Ishikawa (cell line): ENCODE results near the gene NAA40.

Source experiments
- CREB1 ChIP-seq: IDR thresholded peaks from 2 replicates; pipeline ENCODE4 v1.6.1; 2012; ENCODE audit warnings: low read depth
- EP300 ChIP-seq: IDR thresholded peaks from 2 replicates; pipeline ENCODE4 v1.6.1; 2012; ENCODE audit warnings: borderline replicate concordance
- TAF1 ChIP-seq: IDR thresholded peaks from 2 replicates; pipeline ENCODE4 v1.6.1; 2012; ENCODE audit warnings: low read depth, mild to moderate bottlenecking
- YY1 ChIP-seq: IDR thresholded peaks from 2 replicates; pipeline ENCODE4 v1.6.1; 2012; ENCODE audit warnings: low read depth
- TF ChIP-seq, protein P1 (sequence below): IDR thresholded peaks from 2 replicates; pipeline ENCODE4 v1.6.1; 2012; ENCODE audit warnings: low read depth, mild to moderate bottlenecking
- TF ChIP-seq, protein P2 (sequence below): IDR thresholded peaks from 2 replicates; pipeline ENCODE4 v1.6.1; 2012
- TF ChIP-seq, protein P3 (sequence below): IDR thresholded peaks from 2 replicates; pipeline ENCODE4 v1.6.1; 2012

DNA sequence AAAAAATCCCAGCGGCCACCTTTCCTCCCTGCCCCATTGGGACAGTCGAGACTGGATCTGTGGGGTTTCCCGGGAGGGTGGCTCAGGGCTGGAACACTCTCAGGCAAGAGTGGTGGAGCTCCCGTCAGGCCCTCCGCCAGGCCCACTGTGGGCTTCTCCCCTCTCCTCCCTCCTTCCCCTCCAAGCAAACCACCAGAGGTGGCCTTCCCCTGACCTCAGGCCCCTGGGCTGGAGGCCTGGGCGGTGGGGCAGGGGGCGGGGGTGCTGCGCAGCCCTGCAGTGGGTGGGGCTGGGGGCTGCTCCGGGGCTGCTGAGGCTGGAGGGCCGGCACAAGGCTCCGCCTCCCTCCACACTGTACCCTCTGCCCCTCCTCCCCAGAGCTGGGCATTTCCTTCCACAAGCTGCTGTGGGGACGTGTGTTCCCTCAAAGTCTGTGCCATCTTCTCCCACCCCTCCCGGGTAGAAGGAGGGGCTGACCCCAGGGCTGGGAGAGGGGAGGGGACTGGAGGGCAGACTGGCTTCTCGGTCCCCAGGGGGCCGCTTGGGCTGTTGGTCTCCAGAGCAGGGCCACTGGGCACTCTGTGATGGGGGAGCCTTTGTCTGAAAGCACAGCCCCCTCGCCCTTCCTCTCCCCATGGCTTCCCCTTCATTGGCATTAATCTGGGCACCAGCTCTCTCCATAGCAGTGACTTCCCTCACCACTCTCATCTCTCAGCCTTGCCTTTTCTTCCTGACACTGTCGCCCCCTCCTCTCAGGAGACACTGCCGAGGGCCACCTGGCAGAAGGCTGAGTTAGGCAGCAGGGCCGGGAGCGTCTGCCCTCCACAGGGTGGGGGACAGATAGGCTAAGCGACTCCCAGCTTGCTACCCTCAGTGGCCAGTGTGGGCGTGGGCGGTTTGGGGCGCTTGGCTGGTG lies 29.0 kb upstream of the NAA40 start:
- TF ChIP-seq YY1 (no peak), TAF1 (no peak), CREB1 (no peak), EP300 (no peak)
- TF ChIP-seq, protein P1, sequence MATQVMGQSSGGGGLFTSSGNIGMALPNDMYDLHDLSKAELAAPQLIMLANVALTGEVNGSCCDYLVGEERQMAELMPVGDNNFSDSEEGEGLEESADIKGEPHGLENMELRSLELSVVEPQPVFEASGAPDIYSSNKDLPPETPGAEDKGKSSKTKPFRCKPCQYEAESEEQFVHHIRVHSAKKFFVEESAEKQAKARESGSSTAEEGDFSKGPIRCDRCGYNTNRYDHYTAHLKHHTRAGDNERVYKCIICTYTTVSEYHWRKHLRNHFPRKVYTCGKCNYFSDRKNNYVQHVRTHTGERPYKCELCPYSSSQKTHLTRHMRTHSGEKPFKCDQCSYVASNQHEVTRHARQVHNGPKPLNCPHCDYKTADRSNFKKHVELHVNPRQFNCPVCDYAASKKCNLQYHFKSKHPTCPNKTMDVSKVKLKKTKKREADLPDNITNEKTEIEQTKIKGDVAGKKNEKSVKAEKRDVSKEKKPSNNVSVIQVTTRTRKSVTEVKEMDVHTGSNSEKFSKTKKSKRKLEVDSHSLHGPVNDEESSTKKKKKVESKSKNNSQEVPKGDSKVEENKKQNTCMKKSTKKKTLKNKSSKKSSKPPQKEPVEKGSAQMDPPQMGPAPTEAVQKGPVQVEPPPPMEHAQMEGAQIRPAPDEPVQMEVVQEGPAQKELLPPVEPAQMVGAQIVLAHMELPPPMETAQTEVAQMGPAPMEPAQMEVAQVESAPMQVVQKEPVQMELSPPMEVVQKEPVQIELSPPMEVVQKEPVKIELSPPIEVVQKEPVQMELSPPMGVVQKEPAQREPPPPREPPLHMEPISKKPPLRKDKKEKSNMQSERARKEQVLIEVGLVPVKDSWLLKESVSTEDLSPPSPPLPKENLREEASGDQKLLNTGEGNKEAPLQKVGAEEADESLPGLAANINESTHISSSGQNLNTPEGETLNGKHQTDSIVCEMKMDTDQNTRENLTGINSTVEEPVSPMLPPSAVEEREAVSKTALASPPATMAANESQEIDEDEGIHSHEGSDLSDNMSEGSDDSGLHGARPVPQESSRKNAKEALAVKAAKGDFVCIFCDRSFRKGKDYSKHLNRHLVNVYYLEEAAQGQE: no peak
- TF ChIP-seq, protein P2, sequence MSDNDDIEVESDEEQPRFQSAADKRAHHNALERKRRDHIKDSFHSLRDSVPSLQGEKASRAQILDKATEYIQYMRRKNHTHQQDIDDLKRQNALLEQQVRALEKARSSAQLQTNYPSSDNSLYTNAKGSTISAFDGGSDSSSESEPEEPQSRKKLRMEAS: no peak
- TF ChIP-seq, protein P3, sequence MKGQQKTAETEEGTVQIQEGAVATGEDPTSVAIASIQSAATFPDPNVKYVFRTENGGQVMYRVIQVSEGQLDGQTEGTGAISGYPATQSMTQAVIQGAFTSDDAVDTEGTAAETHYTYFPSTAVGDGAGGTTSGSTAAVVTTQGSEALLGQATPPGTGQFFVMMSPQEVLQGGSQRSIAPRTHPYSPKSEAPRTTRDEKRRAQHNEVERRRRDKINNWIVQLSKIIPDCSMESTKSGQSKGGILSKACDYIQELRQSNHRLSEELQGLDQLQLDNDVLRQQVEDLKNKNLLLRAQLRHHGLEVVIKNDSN: no peak
